GM23248 (cell line): ENCODE data around the gene FBXW10.
"Not testable (repeated sequence)": the region's sequence is repeated elsewhere in the genome, so short reads cannot be mapped to it uniquely, and the experiment has no call there.

Experiments used
- EZH2 ChIP-seq: fragments of 200-600 bp; sonication (generic); IDR thresholded peaks from 2 replicates; pipeline ENCODE4 v1.6.1; 2018; ENCODE audit warnings: antibody characterized with exemption, mild to moderate bottlenecking; ENCODE audit not compliant: insufficient read depth, poor library complexity, severe bottlenecking
- EZH2phosphoT487 ChIP-seq: fragments of 200-600 bp; sonication (generic); IDR thresholded peaks from 2 replicates; pipeline ENCODE4 v1.6.1; 2018; ENCODE audit warnings: antibody characterized with exemption, moderate library complexity, mild to moderate bottlenecking, low read depth; ENCODE audit not compliant: insufficient read depth

- TF ChIP-seq EZH2, EZH2phosphoT487: not testable (repeated sequence)
Observed at GRCh38 chr17:18786890-18787289, 43.0 kb downstream of the FBXW10 start.
